SK-N-SH (cell line): ENCODE measurements around the gene IGFALS. TPM values are rescaled to one million over a fixed set of nuclear protein-coding genes. Genes with fewer than 3 reads are reported as not detected.

ENCODE experiments used
- CTCF ChIA-PET: fragments of 300-600, 350-600 bp; formaldehyde crosslinking; extraction: SDS; loops from one replicate; lab custom pipeline; 2021; lab: Yijun Ruan, JAX
- POLR2A ChIA-PET: fragments of 350-600 bp; sonication (Branson Sonifier 250); formaldehyde crosslinking; extraction: SDS; loops from one replicate; lab custom pipeline; 2020; ENCODE audit warnings: antibody characterized with exemption, inconsistent platforms; lab: Yijun Ruan, JAX
- DNase-seq: peaks from one replicate; pipeline ENCODE4 v3.0.0; 2012
- H2AFZ ChIP-seq: fragments of 200-600 bp; sonication (generic); 2 replicates; pipeline ENCODE4 v1.8.1; 2016; ENCODE audit warnings: antibody characterized with exemption, mild to moderate bottlenecking, low read depth
- H3F3A ChIP-seq: fragments of 200-600 bp; sonication (generic); replicated peaks from 2 replicates; pipeline ENCODE3; 2016; ENCODE audit warnings: antibody characterized with exemption, mild to moderate bottlenecking; ENCODE audit not compliant: insufficient read depth
- H3K27ac ChIP-seq, 2 experiments: fragments of 200-500 bp in 1 of 2; fragments of 200-600 bp in 1 of 2; sonication (Bioruptor generic) in 1 of 2; sonication (generic), shearing (Covaris generic) in 1 of 2; 2 replicates each; pipeline versions ENCODE4 v1.5.1 to v1.6.1; 2014 to 2016; ENCODE audit warnings: low read depth in 2 of 2, inconsistent platforms in 1 of 2, low read length in 1 of 2, mild to moderate bottlenecking in 1 of 2, mixed read lengths in 1 of 2
- H3K27me3 ChIP-seq: fragments of 200-600 bp; sonication (generic), shearing (Covaris generic); 2 replicates; pipeline ENCODE4 v1.6.1; 2016; ENCODE audit warnings: mixed run types; ENCODE audit not compliant: insufficient read depth
- H3K36me3 ChIP-seq, 2 experiments: fragments of 200-500 bp in 1 of 2; fragments of 200-600 bp in 1 of 2; sonication (Bioruptor generic) in 1 of 2; sonication (generic) in 1 of 2; replicated peaks in 1 of 2; 2 replicates each; pipeline versions ENCODE3 to v1.5.1; 2014 to 2016; ENCODE audit warnings: low read length in 1 of 2, mild to moderate bottlenecking in 1 of 2; ENCODE audit not compliant: insufficient read depth in 2 of 2, control insufficient read depth in 1 of 2
- H3K4me1 ChIP-seq, 2 experiments: fragments of 200-500 bp in 1 of 2; fragments of 200-600 bp in 1 of 2; sonication (Bioruptor generic) in 1 of 2; sonication (generic), shearing (Covaris generic) in 1 of 2; 2 replicates each; pipeline versions ENCODE4 v1.5.1 to v1.6.1; 2014 to 2016; ENCODE audit warnings: low read depth in 1 of 2, low read length in 1 of 2, mixed run types in 1 of 2; ENCODE audit not compliant: insufficient read depth in 2 of 2, control insufficient read depth in 1 of 2
- H3K4me2 ChIP-seq: fragments of 200-600 bp; sonication (generic), shearing (Covaris generic); 2 replicates; pipeline ENCODE4 v1.6.1; 2017; ENCODE audit warnings: mixed run types
- H3K4me3 ChIP-seq, 2 experiments: fragments of 200-500 bp in 1 of 2; fragments of 200-600 bp in 1 of 2; sonication (Bioruptor generic) in 1 of 2; sonication (generic), shearing (Covaris generic) in 1 of 2; 2 replicates each; pipeline versions ENCODE4 v1.5.1 to v1.8.1; 2014 to 2016; ENCODE audit warnings: low read depth in 2 of 2, inconsistent platforms in 1 of 2, low read length in 1 of 2, mild to moderate bottlenecking in 1 of 2, mixed read lengths in 1 of 2, moderate library complexity in 1 of 2
- H3K79me2 ChIP-seq: fragments of 200-600 bp; sonication (generic); 2 replicates; pipeline ENCODE4 v1.8.1; 2017; ENCODE audit warnings: mild to moderate bottlenecking; ENCODE audit not compliant: insufficient read depth
- H3K9ac ChIP-seq: fragments of 200-600 bp; sonication (generic); 2 replicates; pipeline ENCODE4 v1.6.1; 2017; ENCODE audit warnings: mixed run types
- H3K9me2 ChIP-seq: fragments of 200-600 bp; sonication (generic); 2 replicates; pipeline ENCODE4 v1.6.1; 2017; ENCODE audit warnings: mixed run types
- H3K9me3 ChIP-seq: fragments of 200-600 bp; sonication (generic); 2 replicates; pipeline ENCODE4 v1.6.1; 2017; ENCODE audit warnings: mixed run types, mild to moderate bottlenecking, moderate library complexity
- H4K20me1 ChIP-seq: fragments of 200-600 bp; sonication (generic); 2 replicates; pipeline ENCODE4 v1.6.1; 2017; ENCODE audit warnings: mild to moderate bottlenecking, mixed run types; ENCODE audit not compliant: insufficient read depth
- CHD2 ChIP-seq: fragments of 150-350 bp; IDR thresholded peaks from 2 replicates; pipeline ENCODE4 v1.6.1; 2018; ENCODE audit warnings: low read length; ENCODE audit not compliant: partially characterized antibody
- CTCF ChIP-seq: fragments of 200-600 bp; sonication (generic); IDR thresholded peaks from 2 replicates; pipeline ENCODE4 v1.6.1; 2017; ENCODE audit warnings: antibody characterized with exemption, mild to moderate bottlenecking, moderate library complexity
- EP300 ChIP-seq, 2 experiments: IDR thresholded peaks; 2 replicates each; pipeline versions ENCODE4 v1.4.0 to v1.6.1; 2012; ENCODE audit warnings: borderline replicate concordance in 1 of 2, low read depth in 1 of 2, low read length in 1 of 2
- EZH2phosphoT487 ChIP-seq: fragments of 200-600 bp; sonication (generic); IDR thresholded peaks from 2 replicates; pipeline ENCODE4 v1.6.1; 2017; ENCODE audit warnings: low read depth, mixed run types, mild to moderate bottlenecking, antibody characterized with exemption, moderate library complexity, borderline replicate concordance
- FOXM1 ChIP-seq: IDR thresholded peaks from 2 replicates; pipeline ENCODE4 v1.4.0; 2012; ENCODE audit warnings: low read depth, mild to moderate bottlenecking
- GATA2 ChIP-seq: sonication (generic); formaldehyde crosslinking; IDR thresholded peaks from 2 replicates; pipeline ENCODE4 v1.5.0; 2020; ENCODE audit warnings: mild to moderate bottlenecking, missing genetic modification reagents
- MEF2A ChIP-seq: IDR thresholded peaks from 2 replicates; pipeline ENCODE4 v1.4.0; 2012; ENCODE audit warnings: low read depth, borderline replicate concordance
- MXI1 ChIP-seq: IDR thresholded peaks from 2 replicates; pipeline ENCODE4 v1.6.1; 2012; ENCODE audit warnings: mild to moderate bottlenecking, low read depth, low read length, improper control_type of control experiment
- NFIC ChIP-seq: IDR thresholded peaks from 2 replicates; pipeline ENCODE4 v1.4.0; 2012; ENCODE audit warnings: borderline replicate concordance
- NRF1 ChIP-seq: IDR thresholded peaks from 2 replicates; pipeline ENCODE4 v1.6.1; 2012; ENCODE audit warnings: low read depth, mild to moderate bottlenecking, low read length
- POLR2AphosphoS5 ChIP-seq: IDR thresholded peaks from 2 replicates; pipeline ENCODE4 v1.6.1; 2012; ENCODE audit warnings: low read depth, low read length
- RAD21 ChIP-seq: IDR thresholded peaks from 2 replicates; pipeline ENCODE4 v1.6.1; 2012; ENCODE audit warnings: mild to moderate bottlenecking, low read length
- RCOR1 ChIP-seq: fragments of 150-350 bp; IDR thresholded peaks from 2 replicates; pipeline ENCODE4 v1.6.1; 2017; ENCODE audit warnings: antibody characterized with exemption, low read length
- REST ChIP-seq: IDR thresholded peaks from 2 replicates; pipeline ENCODE4 v1.6.1; 2012; ENCODE audit warnings: mild to moderate bottlenecking, low read depth, low read length, moderate library complexity
- RFX5 ChIP-seq: IDR thresholded peaks from 2 replicates; pipeline ENCODE4 v1.6.1; 2012; ENCODE audit warnings: mild to moderate bottlenecking, improper control_type of control experiment, low read length
- RXRA ChIP-seq: IDR thresholded peaks from 2 replicates; pipeline ENCODE4 v1.4.0; 2012; ENCODE audit warnings: low read depth, mild to moderate bottlenecking, borderline replicate concordance
- SIN3A ChIP-seq: IDR thresholded peaks from 2 replicates; pipeline ENCODE4 v1.6.1; 2012; ENCODE audit warnings: low read depth, mild to moderate bottlenecking, low read length, moderate library complexity, borderline replicate concordance
- TAF1 ChIP-seq: IDR thresholded peaks from 2 replicates; pipeline ENCODE4 v1.6.1; 2012; ENCODE audit warnings: low read depth, mild to moderate bottlenecking, low read length, moderate library complexity, borderline replicate concordance
- TEAD4 ChIP-seq: IDR thresholded peaks from 2 replicates; pipeline ENCODE4 v1.4.0; 2012; ENCODE audit warnings: mild to moderate bottlenecking, borderline replicate concordance; ENCODE audit not compliant: insufficient read depth
- ZBTB33 ChIP-seq: IDR thresholded peaks from 2 replicates; pipeline ENCODE4 v1.4.0; 2012; ENCODE audit warnings: low read depth, borderline replicate concordance
- WGBS: methylation state at CpG from one replicate; pipeline ENCODE4 v1.1.6; 2017; ENCODE audit warnings: low lambda C conversion rate; 5-methylcytosine and 5-hydroxymethylcytosine counted together
- polyA plus RNA-seq, 3 experiments: library from polyadenylated mRNA; depleted of rRNA; stranded (reverse); fragments of >200 nt; gene quantifications; 2 replicates each; pipeline ENCODE4 v1.2.3, GENCODE V29; 2012

IGFALS gene
- polyA plus RNA-seq, 1 of the 3 experiments (the other 2 are of a cell fraction): 0.02 TPM

GRCh38 chr16:1820096-1820945 lies 26.8 kb upstream of the IGFALS start:
- H3K79me2 ChIP-seq: peaks cover 23% of the 10 kb centered on the region; the same call in 1 of the 2 replicates
- no peak overlapping the region for H3K9ac ChIP-seq
- no peak for DNase-seq
- ChIA-PET POLR2A (interaction anchor here (0.7 kb wide), 1 partner anchor 12 kb away, joined by 3 read pairs; no protein-coding TSS in a partner anchor), CTCF (no interaction called here)
- H3K9me2 ChIP-seq: no peaks in the 10 kb centered on the region
- 98% methylated on average over 19 of the region's 25 CpGs for WGBS
- H3K9me3 ChIP-seq: no peaks in the 10 kb centered on the region
- no peaks in the 10 kb centered on the region for H3K27me3 ChIP-seq
- no peaks in the 10 kb centered on the region for H3F3A ChIP-seq
- no peak overlapping the region for H3K4me3 ChIP-seq
- TF ChIP-seq RCOR1: no peak
- no peak for TF ChIP-seq TEAD4
- TF ChIP-seq TAF1: no peak
- TF ChIP-seq RXRA: no peak
- TF ChIP-seq GATA2 (CRISPR knock-in tag): no peak
- TF ChIP-seq CTCF: no peak
- no peak for TF ChIP-seq SIN3A
- no peak for TF ChIP-seq REST
- no peak for TF ChIP-seq EZH2phosphoT487
- no peak for TF ChIP-seq RAD21
- no peak for TF ChIP-seq MEF2A
- no peak for TF ChIP-seq FOXM1
- no peak for TF ChIP-seq MXI1
- TF ChIP-seq EP300 (IDR thresholded peaks at IDR 0.05; ENCODE audit: borderline replicate concordance in 1 of 2, low read depth in 1 of 2, low read length in 1 of 2): no peak
- no peak for TF ChIP-seq POLR2AphosphoS5
- no peak for TF ChIP-seq NRF1
- TF ChIP-seq NFIC: no peak
- TF ChIP-seq CHD2: no peak
- no peak for TF ChIP-seq ZBTB33
- no peak for TF ChIP-seq RFX5
- no peak overlapping the region for H3K4me2 ChIP-seq
- peaks cover 0 to 15% of the 10 kb centered on the region in 2 experiments for H3K36me3 ChIP-seq
- no peak overlapping the region for H2AFZ ChIP-seq
- no peak overlapping the region for H3K27ac ChIP-seq
- peaks cover 0 to under 1% of the 10 kb centered on the region in 2 experiments; a peak in 1 of 4 replicates for H3K4me1 ChIP-seq
- H4K20me1 ChIP-seq: no peaks in the 10 kb centered on the region
